Mononuclear cell (primary cell): ENCODE data around the gene PPIB. TPM values are rescaled to one million over a fixed set of nuclear protein-coding genes. Genes with fewer than 3 reads are reported as not detected.
"Not testable (repeated sequence)": the region's sequence is repeated elsewhere in the genome, so short reads cannot be mapped to it uniquely, and the experiment has no call there.

Experiments
- H3K27me3 ChIP-seq: 2 replicates; pipeline ENCODE4 v1.6.0; 2011; ENCODE audit warnings: low read length, control low read depth; ENCODE audit not compliant: insufficient read depth
- H3K4me1 ChIP-seq: 2 replicates; pipeline ENCODE4 v1.5.1; 2011; ENCODE audit warnings: mild to moderate bottlenecking, low read length, control low read depth; ENCODE audit not compliant: insufficient read depth
- H3K4me3 ChIP-seq: 2 replicates; pipeline ENCODE4 v1.5.1; 2011; ENCODE audit warnings: mild to moderate bottlenecking, low read length, moderate library complexity
- H3K9me3 ChIP-seq: 2 replicates; pipeline ENCODE4 v1.5.1; 2011; ENCODE audit warnings: low read depth, mild to moderate bottlenecking, control low read depth, low read length
- total RNA-seq: library from RNA; depleted of rRNA; stranded (reverse); fragments of >200 nt; gene quantifications from one replicate; pipeline ENCODE4 v1.2.3, GENCODE V29; 2012

Gene PPIB
- total RNA-seq, 1 donor = 219 TPM

DNA sequence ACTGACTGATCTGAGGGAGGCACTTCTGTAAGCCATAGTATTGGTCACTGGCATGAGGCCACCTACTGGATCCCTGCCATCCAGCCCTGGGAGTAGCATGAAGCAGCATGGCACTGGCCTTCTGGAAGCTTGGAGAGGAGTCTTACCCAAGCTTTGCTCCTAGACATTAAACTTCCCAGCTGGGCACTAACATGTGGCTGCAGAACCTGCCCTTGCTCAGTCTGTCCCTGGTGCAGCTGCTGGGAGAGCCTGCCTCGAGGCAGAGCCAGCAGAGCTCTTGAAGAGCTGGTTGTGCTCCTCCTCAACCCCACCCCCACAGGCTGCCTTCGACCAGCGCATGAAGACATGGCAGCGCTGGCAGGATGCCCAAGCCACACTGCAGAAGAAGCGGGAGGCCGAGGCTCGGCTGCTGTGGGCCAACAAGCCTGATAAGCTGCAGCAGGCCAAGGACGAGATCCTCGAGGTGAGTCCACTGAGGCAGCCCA, 28.4 kb downstream of the PPIB start:
- no peak overlapping the region for H3K4me3 ChIP-seq
- H3K9me3 ChIP-seq = no peaks in the 10 kb centered on the region
- no peaks in the 10 kb centered on the region for H3K4me1 ChIP-seq
- no peaks in the 10 kb centered on the region for H3K27me3 ChIP-seq

DNA sequence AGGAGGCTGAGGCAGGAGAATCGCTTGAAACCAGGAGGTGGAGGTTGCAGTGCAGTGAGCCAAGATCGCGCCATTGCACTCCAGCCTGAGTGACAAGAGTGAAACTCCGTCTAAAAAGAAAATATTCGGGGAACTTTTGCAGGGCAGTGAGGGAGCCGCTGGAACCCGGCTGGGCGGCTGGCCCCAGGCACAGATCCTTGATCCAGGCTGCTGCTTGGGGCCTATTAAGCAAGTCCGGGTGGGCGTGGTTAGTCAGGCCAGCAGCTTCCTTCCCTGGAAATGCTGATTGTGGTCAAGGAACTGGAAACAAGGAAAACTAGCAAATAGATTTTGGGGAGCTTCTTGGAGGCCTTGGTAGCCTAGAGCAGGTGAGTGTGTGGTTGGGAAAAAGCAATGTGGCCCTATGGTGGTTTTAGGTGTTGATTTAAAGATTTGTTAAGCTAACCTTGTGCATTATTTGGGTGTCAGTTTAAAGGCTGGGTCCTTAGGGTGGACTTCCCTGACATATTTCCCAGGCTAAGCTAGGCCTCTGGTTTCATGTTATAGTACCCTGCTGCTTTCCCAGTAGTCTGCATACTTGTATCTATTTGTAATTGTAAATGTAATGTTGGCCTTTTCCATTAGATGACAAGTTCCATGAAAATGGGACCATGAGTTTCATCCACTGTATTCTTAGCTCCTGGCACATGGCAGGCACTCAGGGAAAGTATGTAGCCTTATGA, 29.0 kb downstream of the PPIB start:
- Histone ChIP-seq H3K27me3 (no peaks in the 10 kb centered on the region), H3K4me1 (no peaks in the 10 kb centered on the region), H3K9me3 (no peaks in the 10 kb centered on the region), H3K4me3 (no peak overlapping the region)

DNA sequence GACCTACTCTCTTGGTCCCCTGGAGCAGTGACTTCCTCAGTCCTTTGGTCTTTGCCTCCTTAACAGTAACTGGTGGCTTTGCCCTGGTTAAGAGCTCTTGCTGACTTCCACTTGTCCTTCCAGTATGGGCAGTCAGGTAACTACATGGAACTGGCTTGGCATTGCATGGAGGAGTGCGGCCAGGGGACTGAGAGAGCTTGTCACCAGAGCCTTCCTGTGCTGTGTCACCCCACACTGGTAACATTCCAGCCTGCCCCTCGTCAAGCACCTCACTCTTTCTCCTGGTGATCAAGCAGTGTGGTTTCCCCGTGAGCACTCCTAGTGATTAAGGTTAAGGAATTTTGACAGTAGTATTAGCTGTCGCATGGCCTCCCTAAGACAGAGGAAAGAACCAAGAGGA, 30.6 kb downstream of the PPIB start:
- no peaks in the 10 kb centered on the region for H3K4me1 ChIP-seq
- H3K27me3 ChIP-seq = no peaks in the 10 kb centered on the region
- H3K9me3 ChIP-seq = no peaks in the 10 kb centered on the region
- H3K4me3 ChIP-seq = no peak overlapping the region

DNA sequence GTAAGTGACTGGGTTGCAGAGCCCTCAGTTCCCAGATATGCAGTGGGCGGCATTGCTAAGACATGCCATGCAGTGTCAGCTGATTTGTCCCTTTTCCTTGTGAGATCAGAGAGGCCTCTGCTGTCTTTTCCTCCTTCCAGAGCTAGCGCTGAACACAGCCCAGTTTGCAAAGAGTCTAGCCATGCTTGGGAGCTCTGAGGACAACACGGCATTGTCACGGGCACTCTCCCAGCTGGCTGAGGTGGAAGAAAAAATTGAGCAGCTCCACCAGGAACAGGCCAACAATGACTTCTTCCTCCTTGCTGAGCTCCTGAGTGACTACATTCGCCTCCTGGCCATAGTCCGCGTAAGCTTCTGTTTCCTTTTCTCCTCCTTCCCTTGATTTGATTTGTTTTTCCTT, 31.3 kb downstream of the PPIB start:
- Histone ChIP-seq H3K9me3 (no peaks in the 10 kb centered on the region), H3K4me3 (no peak overlapping the region), H3K4me1 (no peaks in the 10 kb centered on the region), H3K27me3 (no peaks in the 10 kb centered on the region)

DNA sequence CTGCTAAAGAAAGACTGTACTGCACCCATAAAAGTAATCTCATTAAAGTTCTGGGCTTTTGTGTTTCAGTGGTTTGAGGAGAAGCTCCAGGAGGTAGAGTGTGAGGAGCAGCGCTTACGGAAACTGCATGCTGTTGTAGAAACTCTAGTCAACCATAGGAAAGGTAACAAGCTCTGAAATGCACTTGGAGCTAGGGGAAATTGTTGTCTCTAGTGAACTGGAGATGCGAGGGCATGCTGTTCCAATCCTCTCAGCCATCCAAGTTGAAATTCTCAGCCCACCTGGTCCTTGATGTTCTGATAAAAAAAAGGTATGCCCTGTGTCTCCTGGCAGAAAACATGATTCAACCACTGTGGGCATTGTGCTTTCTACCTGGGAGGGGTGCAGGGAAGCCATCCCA, 32.7 kb downstream of the PPIB start:
- Histone ChIP-seq H3K9me3 (no peaks in the 10 kb centered on the region), H3K4me3 (no peak overlapping the region), H3K27me3 (no peaks in the 10 kb centered on the region), H3K4me1 (no peaks in the 10 kb centered on the region)

DNA sequence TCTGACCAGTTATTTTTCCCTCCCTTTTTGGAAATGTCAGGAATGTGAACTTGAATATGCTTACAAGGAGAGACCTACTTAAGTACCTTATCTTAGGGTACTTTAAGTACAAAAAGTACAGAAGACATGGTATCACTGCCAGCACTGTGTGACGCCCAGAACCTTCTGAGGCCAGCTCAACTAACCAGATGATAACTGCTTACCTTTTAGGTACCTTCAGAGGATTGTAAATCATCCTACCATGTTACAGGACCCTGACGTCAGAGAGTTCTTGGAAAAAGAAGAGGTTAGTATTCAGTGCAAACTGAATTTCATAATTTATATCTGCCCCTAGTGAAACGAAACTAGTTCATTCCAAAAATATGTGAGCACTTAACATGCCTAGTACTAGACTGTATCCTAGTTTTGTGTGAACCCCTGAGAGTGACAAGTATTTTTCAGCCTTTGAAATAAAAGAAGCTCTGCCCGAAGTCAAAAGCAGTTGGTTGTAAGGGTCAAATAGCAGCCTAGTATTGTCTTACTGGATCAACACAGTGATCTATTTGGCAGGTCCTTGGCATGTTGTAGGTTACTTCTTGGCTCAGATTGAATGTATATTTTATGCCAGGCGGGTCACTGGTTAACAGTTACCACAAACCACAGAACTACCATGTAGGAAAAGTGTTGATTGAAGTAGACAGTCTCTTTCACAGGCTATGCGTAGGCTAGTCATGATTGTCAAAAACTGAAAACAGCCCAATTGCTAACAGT, 35.1 kb downstream of the PPIB start:
- no peaks in the 10 kb centered on the region for H3K9me3 ChIP-seq

DNA sequence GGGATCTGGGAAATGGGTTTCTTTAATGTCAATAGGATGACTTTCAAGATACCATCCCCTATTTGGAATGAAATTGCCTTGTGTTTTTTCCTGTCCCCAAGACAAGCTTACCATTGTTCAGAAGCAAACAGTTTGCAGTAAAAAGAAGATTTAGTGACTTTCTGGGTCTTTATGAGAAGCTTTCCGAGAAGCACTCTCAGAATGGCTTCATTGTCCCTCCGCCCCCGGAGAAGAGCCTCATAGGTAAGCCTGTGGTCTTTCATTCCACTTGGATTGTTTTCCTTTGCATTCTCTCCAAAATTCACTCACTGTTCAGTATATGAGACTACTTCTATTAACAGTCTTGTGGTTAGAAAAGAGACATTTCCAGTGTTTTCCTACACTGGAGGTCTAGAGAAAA, 36.8 kb downstream of the PPIB start:
- Histone ChIP-seq H3K27me3 (no peaks in the 10 kb centered on the region), H3K4me3 (no peak overlapping the region), H3K4me1 (no peaks in the 10 kb centered on the region), H3K9me3 (no peaks in the 10 kb centered on the region)

More for the DNA sequence above, 35.1 kb downstream of the PPIB start:
- Histone ChIP-seq H3K4me3 (no peak overlapping the region), H3K27me3 (no peaks in the 10 kb centered on the region), H3K4me1 (no peaks in the 10 kb centered on the region)

DNA sequence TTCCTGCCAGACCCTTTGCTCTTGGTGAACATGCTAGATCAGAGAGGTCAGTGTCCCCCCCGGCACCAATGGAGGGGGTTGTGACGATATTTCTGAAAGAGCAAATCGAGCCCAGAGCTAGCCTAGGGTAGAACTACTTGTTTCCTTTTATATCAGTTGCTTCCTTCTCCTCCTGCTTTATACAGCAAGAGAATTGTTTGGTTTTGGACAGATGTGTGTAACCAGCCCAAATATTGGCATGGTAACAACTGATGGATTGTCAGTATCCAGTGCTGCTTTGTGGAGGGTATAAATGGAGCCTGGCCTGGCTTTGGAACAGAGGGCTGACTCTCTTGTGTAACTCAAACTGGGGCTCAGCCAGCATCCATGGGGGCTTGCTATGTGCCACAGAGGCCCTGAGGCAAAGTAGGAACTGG, 39.9 kb downstream of the PPIB start:
- no peak overlapping the region for H3K4me3 ChIP-seq
- no peaks in the 10 kb centered on the region for H3K27me3 ChIP-seq
- no peaks in the 10 kb centered on the region for H3K4me1 ChIP-seq
- H3K9me3 ChIP-seq = no peaks in the 10 kb centered on the region

DNA sequence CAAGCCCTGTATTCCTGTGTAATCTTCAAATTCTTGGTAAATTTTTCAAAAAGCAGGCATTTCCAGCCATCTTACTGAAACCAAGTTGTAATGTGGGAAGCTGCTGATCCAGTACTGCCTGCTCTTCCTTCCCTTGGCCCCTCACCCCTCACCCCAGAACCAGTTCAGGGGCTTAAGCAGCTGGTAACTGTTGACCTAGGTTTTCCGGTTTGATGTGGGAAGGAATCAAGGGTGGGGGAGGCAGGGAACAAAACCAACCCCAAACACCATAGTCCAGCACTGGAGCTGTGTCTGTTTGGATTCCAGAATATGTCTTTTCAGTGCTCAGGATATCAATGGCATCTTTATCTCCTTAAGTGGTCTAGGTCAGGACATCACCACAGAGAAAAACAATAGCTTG, 40.4 kb downstream of the PPIB start:
- H3K4me3 ChIP-seq = no peak overlapping the region
- H3K27me3 ChIP-seq = no peaks in the 10 kb centered on the region
- no peaks in the 10 kb centered on the region for H3K4me1 ChIP-seq
- no peaks in the 10 kb centered on the region for H3K9me3 ChIP-seq

DNA sequence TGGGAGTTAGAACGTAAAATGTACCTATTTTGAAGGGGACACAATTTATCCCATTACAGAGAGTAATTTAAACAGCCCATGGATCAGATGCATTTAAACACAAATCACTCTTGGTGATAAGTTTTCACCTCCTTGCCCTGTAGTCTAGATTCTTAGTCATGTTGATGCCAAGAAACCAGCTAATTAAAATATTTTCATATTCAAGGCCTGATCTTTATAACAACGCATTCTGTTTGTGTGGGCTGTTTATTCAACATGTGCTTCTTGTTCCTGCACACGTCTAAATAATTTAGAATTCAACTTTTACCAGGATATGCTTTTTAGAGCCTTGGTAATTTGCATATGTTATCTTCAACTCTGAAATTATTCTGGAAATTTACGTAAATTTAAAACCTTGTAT, 41.2 kb downstream of the PPIB start:
- H3K4me3 ChIP-seq = no peak overlapping the region
- no peaks in the 10 kb centered on the region for H3K27me3 ChIP-seq
- H3K4me1 ChIP-seq = no peaks in the 10 kb centered on the region
- no peaks in the 10 kb centered on the region for H3K9me3 ChIP-seq

DNA sequence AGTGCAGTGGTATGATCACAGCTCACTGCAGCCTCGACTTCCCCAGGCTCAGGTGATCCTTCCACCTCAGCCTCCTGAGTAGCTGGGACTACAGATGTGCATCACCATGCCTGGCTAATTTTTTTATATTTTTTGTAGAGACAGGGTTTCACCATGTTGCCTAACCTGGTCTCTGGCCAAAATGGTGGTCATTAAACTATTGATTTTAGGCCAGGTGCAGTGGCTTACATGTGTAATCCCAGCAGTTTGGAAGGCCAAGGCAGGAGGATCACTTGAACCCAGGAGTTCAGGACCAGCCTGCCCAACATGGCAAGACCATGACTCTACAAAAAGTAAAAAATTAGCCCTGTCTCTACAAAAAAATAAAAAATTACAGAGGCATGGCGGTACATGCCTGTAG, 42.5 kb downstream of the PPIB start:
- not testable (repeated sequence) for H3K4me1 ChIP-seq, H3K4me3 ChIP-seq, H3K27me3 ChIP-seq, H3K9me3 ChIP-seq

DNA sequence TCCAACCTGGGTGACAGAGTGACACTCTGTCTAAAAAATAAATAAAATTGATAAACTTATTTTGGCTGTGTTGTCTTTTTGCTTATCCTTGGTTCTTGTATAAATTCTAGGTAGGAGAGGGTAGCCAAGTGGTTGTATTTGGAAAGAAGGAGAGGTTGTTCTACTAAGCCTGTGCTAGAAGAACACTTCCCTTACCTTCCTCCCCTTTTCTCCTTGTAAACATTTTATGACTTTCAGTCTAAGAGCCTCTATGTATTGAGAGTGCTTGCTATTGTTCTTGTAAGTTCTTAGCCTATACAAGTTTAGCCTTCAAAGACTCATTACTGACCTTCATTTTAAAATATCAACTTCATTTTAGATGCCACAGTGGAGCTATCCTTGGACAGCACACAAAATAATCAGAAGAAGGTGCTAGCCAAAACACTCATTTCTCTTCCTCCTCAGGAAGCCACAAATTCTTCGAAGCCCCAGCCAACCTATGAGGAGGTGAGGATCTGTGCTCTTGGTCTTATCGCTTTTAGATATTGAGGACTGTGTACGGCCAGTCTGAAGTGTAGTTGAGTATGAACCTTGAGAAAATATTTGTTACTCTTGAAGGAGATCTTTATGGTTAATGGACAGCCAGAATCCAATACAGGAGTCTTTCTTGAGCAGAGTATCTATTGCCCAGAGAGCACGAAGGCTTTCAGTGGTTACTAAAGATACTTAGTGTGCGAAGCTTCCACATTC, 44.9 kb downstream of the PPIB start:
- Histone ChIP-seq H3K9me3 (no peaks in the 10 kb centered on the region), H3K4me1 (peaks cover 13% of the 10 kb centered on the region), H3K4me3 (no peak overlapping the region), H3K27me3 (no peaks in the 10 kb centered on the region)

DNA sequence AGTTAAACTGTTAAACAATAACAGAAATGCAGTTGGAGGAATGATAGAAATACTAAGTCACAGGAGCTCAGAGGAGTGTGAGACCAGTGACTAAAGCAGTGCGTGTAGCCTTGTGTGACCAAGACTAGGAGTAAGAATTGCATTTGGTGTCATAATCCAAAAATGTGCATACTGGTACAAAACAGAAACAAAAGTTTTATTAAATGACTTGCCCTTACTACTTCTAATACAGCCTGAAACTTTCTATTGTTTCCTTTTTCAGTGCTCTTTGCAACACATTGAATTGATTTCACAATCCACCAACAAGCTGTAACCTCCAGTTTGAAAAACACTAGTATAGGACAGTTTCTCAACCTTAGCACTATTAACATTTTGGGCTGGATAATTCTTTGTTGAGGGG, 49.9 kb downstream of the PPIB start:
- Histone ChIP-seq H3K4me3 (no peak overlapping the region), H3K4me1 (peaks cover 57% of the 10 kb centered on the region), H3K27me3 (no peaks in the 10 kb centered on the region), H3K9me3 (no peaks in the 10 kb centered on the region)

DNA sequence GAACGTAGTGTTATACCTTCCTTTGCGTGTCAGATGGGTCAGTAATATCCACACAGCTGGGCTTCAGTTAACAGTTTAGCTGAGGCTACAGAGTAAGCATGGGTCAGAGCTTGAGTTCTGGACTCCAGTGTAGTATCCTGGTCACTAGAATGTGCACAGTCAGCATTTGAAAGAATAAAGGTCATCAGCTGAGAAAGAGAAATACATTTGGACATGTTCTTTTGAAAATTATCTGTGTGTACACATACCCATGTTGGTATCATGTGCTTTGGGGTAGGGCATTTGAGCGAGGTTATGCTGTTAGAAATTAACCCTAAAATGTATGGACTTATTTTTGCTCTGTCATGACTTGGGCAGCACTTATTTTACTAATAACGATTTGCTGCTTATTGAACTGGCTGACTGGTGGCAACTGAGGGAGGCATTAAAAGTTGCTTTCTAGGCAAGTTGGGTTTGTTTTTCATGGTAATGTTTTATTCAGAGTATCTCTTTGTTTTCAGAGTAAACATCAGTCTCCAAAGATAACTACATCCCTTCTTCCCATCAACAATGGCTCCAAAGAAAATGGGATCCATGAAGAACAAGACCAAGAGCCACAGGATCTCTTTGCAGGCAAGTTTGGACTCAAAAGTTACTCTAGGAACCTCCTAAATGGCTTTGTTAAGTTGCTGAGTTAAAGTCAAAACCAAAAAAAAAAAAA, 50.6 kb downstream of the PPIB start:
- H3K4me3 ChIP-seq = no peak overlapping the region

DNA sequence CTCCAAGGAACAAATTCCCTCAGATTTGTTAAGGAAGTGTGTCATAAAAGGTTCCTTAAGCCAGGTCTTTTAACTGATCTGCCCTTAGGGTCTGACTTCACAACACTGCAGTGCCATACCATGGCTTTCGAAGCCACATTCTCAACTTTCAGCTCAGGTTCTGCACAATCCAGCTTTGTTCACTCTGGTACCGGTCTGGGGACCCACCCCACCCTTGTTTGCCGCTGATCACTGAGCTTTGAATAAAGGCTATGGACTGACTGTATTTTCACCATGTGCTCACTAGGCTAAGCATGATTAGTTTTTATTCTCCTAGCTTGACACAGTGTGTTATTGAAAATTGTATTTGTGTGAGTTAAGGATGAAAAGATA, 51.2 kb downstream of the PPIB start:
- Histone ChIP-seq H3K9me3 (no peaks in the 10 kb centered on the region), H3K27me3 (no peaks in the 10 kb centered on the region), H3K4me3 (no peak overlapping the region), H3K4me1 (peaks cover 67% of the 10 kb centered on the region)

More for the DNA sequence above, 50.6 kb downstream of the PPIB start:
- Histone ChIP-seq H3K4me1 (peaks cover 63% of the 10 kb centered on the region), H3K9me3 (no peaks in the 10 kb centered on the region), H3K27me3 (no peaks in the 10 kb centered on the region)
